Measurements from ENCODE around the gene CCN6.

DNA sequence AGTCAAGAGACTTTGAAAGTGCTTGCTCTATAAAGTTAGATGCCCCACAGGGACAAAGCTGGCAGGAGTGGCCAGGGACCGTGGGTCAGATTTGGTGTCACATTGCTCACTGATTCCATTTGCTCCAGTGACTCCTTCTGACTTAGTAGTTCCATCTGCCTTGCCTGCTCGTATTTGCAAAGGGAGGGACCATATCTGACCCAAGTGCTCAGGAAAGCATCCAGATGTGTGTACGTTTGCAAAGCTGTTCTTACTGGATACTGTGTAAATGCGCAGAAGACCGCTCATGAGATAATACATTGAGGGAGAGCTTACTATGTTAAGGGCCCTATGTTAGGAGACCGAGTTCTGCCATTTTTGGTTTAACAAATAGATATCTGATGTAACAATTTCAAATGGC lies 21.2 kb upstream of the CCN6 start:
- TF ChIP-seq, protein P1, sequence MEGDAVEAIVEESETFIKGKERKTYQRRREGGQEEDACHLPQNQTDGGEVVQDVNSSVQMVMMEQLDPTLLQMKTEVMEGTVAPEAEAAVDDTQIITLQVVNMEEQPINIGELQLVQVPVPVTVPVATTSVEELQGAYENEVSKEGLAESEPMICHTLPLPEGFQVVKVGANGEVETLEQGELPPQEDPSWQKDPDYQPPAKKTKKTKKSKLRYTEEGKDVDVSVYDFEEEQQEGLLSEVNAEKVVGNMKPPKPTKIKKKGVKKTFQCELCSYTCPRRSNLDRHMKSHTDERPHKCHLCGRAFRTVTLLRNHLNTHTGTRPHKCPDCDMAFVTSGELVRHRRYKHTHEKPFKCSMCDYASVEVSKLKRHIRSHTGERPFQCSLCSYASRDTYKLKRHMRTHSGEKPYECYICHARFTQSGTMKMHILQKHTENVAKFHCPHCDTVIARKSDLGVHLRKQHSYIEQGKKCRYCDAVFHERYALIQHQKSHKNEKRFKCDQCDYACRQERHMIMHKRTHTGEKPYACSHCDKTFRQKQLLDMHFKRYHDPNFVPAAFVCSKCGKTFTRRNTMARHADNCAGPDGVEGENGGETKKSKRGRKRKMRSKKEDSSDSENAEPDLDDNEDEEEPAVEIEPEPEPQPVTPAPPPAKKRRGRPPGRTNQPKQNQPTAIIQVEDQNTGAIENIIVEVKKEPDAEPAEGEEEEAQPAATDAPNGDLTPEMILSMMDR (IDR thresholded peaks at IDR 0.05): no peak
- no peak for TF ChIP-seq POLR2A (IDR thresholded peaks at IDR 0.05)
